Gastrocnemius medialis (tissue), 4 donors: ENCODE results near the gene OR4F6.

Source experiments
- CTCF ChIP-seq, 5 experiments: fragments of 450-650 bp in 3 of 5; fragments of 200-600 bp in 2 of 5; sonication (generic) in 2 of 5; IDR thresholded peaks in 4 of 5; conservative IDR thresholded peaks in 1 of 5; 1 replicate in 4 of 5; 2 replicates in 1 of 5; pipeline ENCODE4 v1.5.1; 2016 to 2019; ENCODE audit warnings: antibody characterized with exemption in 5 of 5, mild to moderate bottlenecking in 3 of 5, moderate library complexity in 3 of 5
- POLR2A ChIP-seq, 2 donors: fragments of 450-650 bp; IDR thresholded peaks; one replicate each; pipeline ENCODE4 v1.6.1; 2017; ENCODE audit warnings: antibody characterized with exemption in 2 of 2, mild to moderate bottlenecking in 2 of 2, moderate library complexity in 2 of 2

GRCh38 chr15:101781928-101782327 is 21.4 kb upstream of the OR4F6 start:
- TF ChIP-seq CTCF (IDR thresholded peaks at IDR 0.05 in 4 of 5, conservative IDR thresholded peaks at IDR 0.05 in 1 of 5) = no peak
- no peak for TF ChIP-seq POLR2A (IDR thresholded peaks at IDR 0.05)
